Tibial artery (tissue), 4 donors: ENCODE data around the gene STK24.

ENCODE experiments used
- DNase-seq, 2 donors: peaks; one replicate each; pipeline ENCODE4 v3.0.0-alpha.2; 2019
- H3K27ac ChIP-seq, 2 donors: fragments of 200-600 bp; sonication (generic) in 1 of 2; 1 replicate in 1 of 2; 2 replicates in 1 of 2; pipeline ENCODE4 v1.5.1; 2018 to 2019; ENCODE audit warnings: mild to moderate bottlenecking in 1 of 2
- H3K27me3 ChIP-seq, 2 donors: fragments of 200-600 bp; sonication (generic) in 1 of 2; one replicate each; pipeline versions ENCODE4 v1.5.1 to v1.6.0; 2016 to 2019
- H3K36me3 ChIP-seq, 3 donors: fragments of 200-600 bp; sonication (generic) in 2 of 3; one replicate each; pipeline ENCODE4 v1.5.1; 2016 to 2019; ENCODE audit warnings: mild to moderate bottlenecking in 2 of 3
- H3K4me1 ChIP-seq, 4 donors: fragments of 200-600 bp; sonication (generic) in 2 of 4; 1 replicate in 3 of 4; 2 replicates in 1 of 4; pipeline ENCODE4 v1.5.1; 2016 to 2019
- H3K4me3 ChIP-seq, 2 donors: fragments of 200-600 bp; sonication (generic) in 1 of 2; 1 replicate in 1 of 2; 2 replicates in 1 of 2; pipeline ENCODE4 v1.5.1; 2018 to 2019; ENCODE audit warnings: mild to moderate bottlenecking in 2 of 2
- H3K9me3 ChIP-seq, 3 donors: fragments of 200-600 bp; sonication (generic) in 1 of 3; one replicate each; pipeline ENCODE4 v1.5.1; 2016 to 2019
- CTCF ChIP-seq, 2 experiments: fragments of 200-600 bp in 1 of 2; fragments of 450-650 bp in 1 of 2; IDR thresholded peaks; one replicate each; pipeline ENCODE4 v1.5.1; 2017 to 2019; ENCODE audit warnings: antibody characterized with exemption in 2 of 2, mild to moderate bottlenecking in 1 of 2, moderate library complexity in 1 of 2
- intact Hi-C: fragments of 100-400 bp; cut with DNase I; formaldehyde crosslinking; loops from one replicate; pipeline ENCODE4 v1.15.0; 2023; ENCODE audit warnings: low total_unique reads

STK24 gene

DNA sequence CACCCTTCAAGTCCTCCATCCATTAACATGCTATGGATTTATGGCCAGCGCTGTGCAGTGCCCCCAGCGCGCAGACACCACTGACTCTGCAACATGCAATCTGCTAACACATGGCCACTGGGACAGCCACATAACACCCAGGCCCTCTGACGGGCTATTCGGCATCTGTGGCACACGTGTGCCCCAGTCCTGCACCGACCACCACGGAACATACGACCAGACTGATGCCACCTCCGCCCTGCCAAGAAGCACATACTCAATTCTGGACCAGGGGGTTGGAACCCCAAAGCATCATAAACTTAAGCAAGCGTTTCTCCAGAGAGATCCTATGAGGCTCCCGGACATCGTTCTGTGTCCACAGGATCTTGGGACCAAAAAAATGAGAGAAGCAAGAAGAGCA is 9.8 kb downstream of the STK24 start:
- TF ChIP-seq CTCF (IDR thresholded peaks at IDR 0.05): no peak

GRCh38 chr13:98565726-98566565 is 11.0 kb downstream of the STK24 start:
- Histone ChIP-seq H3K27me3 (no peaks in the 10 kb centered on the region), H3K9me3 (no peaks in the 10 kb centered on the region), H3K27ac (peak overlapping the region; percentile 62 to 73), H3K4me1 (peaks cover 0 to 77% (median 52%) of the 10 kb centered on the region in 4 donors), H3K4me3 (peak overlapping the region; percentile 25 to 27), H3K36me3 (no peaks in the 10 kb centered on the region)
- intact Hi-C loops: loop anchor here (5.0 kb wide), 1 partner anchor 69 kb away; no protein-coding TSS in a partner anchor
- peak in 1 of 2 experiments; percentile 26 for TF ChIP-seq CTCF (IDR thresholded peaks at IDR 0.05)
- DNase-seq: peak in 1 of 2 donors; percentile 76

More for the DNA sequence above, 9.8 kb downstream of the STK24 start:
- Histone ChIP-seq H3K9me3 (no peaks in the 10 kb centered on the region), H3K4me3 (no peak overlapping the region), H3K36me3 (no peaks in the 10 kb centered on the region), H3K27ac (no peak overlapping the region), H3K27me3 (no peaks in the 10 kb centered on the region), H3K4me1 (peaks cover 0 to 83% (median 61%) of the 10 kb centered on the region in 4 donors)
- DNase-seq: no peak
- intact Hi-C loops: loop anchor here (5.0 kb wide), 1 partner anchor 70 kb away; no protein-coding TSS in a partner anchor

DNA sequence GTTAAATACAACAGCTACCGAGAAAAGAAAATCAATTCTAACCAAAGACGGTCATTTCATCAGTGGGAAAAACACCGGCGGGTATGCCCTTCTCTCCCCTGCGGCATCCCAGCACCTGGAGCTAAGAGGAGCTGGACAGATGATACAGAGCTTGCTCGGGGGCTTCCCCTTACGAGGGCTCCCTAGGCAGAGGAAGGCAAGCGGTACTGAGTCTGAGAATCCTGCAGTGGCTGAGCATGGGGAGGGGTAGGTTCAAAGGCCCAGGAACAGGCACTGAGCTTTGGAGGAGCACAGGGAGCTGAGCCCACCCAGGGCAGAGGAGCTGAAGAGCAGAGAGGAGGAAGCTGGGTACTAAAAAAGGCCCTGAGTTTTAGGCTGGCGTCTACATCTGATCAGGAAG is 12.7 kb downstream of the STK24 start:
- intact Hi-C loops: no loop called here
- Histone ChIP-seq H3K9me3 (no peaks in the 10 kb centered on the region), H3K4me1 (peaks cover 0 to 78% (median 52%) of the 10 kb centered on the region in 4 donors), H3K27me3 (no peaks in the 10 kb centered on the region), H3K4me3 (no peak overlapping the region), H3K36me3 (no peaks in the 10 kb centered on the region), H3K27ac (peak overlapping the region; percentile 62 to 73)
- no peak for TF ChIP-seq CTCF (IDR thresholded peaks at IDR 0.05)
- peak in 1 of 2 donors; percentile 34 for DNase-seq

- DNase-seq: peak in 1 of 2 donors; percentile 23
- no peak for TF ChIP-seq CTCF (IDR thresholded peaks at IDR 0.05)
- Histone ChIP-seq H3K27ac (no peak overlapping the region), H3K4me3 (no peak overlapping the region), H3K4me1 (peaks cover 0 to 85% (median 57%) of the 10 kb centered on the region in 4 donors), H3K27me3 (no peaks in the 10 kb centered on the region), H3K9me3 (no peaks in the 10 kb centered on the region), H3K36me3 (no peaks in the 10 kb centered on the region)
- intact Hi-C loops: no loop called here
Measured at GRCh38 chr13:98563071-98563470, 13.8 kb downstream of the STK24 start.

DNA sequence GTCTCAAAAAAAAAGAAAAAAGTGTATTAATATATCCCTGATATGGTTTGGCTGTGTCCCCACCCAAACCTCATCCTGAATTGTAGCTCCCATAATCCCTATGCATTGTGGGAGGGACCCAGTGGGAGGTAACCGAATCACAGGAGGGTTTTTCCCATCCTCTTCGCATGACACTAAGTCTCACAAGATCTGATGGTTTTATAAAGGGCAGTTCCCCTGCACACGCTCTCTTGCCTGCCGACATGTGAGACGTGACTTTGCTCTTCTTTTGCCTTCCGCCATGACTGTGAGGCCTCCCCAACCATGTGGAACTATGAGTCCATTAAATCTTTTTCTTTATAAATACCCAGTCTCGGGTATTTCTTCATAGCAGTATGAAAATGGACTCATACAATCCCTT is 17.7 kb downstream of the STK24 start:
- H3K9me3 ChIP-seq: no peaks in the 10 kb centered on the region
- no peak for TF ChIP-seq CTCF (IDR thresholded peaks at IDR 0.05)
- H3K27ac ChIP-seq: no peak overlapping the region
- H3K4me3 ChIP-seq: no peak overlapping the region
- no peaks in the 10 kb centered on the region for H3K27me3 ChIP-seq
- no peak for DNase-seq
- intact Hi-C loops: no loop called here
- H3K36me3 ChIP-seq: no peaks in the 10 kb centered on the region
- H3K4me1 ChIP-seq: peaks cover 0 to 81% (median 44%) of the 10 kb centered on the region in 4 donors
